Measurements from ENCODE around the gene C10orf53. TPM values are rescaled to one million over a fixed set of nuclear protein-coding genes. Genes with fewer than 3 reads are reported as not detected.

The C10orf53 gene
- total and polyA plus RNA-seq, 2 donors (not counting 1 experiment from before 2014, with no cell fraction given) = not detected

DNA sequence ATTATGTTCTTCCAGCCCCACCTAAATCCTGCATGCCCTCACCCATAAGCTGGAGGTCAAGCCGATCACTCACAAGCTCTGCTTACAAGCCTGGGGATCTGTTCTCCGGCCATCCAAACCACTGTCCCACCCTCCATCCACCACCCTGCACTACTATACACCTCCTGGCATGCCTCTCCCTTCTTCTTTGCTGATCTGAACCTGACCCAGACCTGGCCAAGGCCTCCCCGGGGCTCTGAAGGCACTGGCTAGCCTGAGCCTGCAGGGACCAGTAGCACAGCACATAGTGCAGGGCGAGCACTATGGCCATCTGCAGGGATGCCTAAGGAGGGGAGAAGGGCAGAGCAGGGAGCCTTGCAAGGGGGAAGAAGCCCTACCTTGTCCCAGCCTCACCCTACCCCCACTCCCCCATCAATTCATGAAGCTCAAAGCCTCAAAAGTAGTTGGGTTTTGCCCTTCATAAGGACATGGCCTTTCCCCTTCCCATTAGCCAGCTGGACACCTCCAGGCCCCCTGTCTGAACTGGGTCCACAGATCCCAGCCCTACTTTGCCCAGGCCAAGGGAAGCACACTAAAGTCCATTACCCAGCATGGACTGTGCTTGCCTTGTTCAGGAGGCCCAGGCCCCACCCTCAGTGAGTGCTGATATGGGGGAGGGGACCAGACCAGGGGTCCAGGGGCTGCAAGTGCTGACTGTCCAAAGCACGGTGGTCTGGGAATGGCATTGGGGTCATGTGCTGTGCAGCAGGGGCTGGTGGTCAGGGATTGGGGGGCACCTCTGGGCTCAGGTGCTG lies 36.0 kb upstream of the C10orf53 start:
- Histone ChIP-seq H3K4me2 (ENCODE audit: extremely low read depth, insufficient read depth, low read length) (no peak overlapping the region), H3K27ac (ENCODE audit: insufficient read depth, low read length) (no peak overlapping the region), H3K79me2 (ENCODE audit: control insufficient read depth, insufficient read depth, low read length) (no peaks in the 10 kb centered on the region), H3K36me3 (ENCODE audit: control insufficient read depth, insufficient read depth, low read length) (no peaks in the 10 kb centered on the region), H3K9ac (ENCODE audit: insufficient read depth, low read length) (no peak overlapping the region), H3K27me3 (ENCODE audit: control insufficient read depth, insufficient read depth, low read length) (peaks cover 3% of the 10 kb centered on the region), H2AFZ (ENCODE audit: low read length) (no peak overlapping the region), H3K4me1 (ENCODE audit: control insufficient read depth, extremely low read depth, insufficient read depth, low read length) (no peaks in the 10 kb centered on the region), H3K9me3 (ENCODE audit: control insufficient read depth, insufficient read depth, low read depth, low read length) (no peaks in the 10 kb centered on the region), H3K4me3 (replicated peaks in 1 of 4; ENCODE audit: control extremely low read depth in 1 of 4, insufficient read depth in 1 of 4, low read depth in 3 of 4, low read length in 4 of 4) (no peak overlapping the region), H4K20me1 (ENCODE audit: control insufficient read depth, extremely low read depth, insufficient read depth, low read length) (no peaks in the 10 kb centered on the region)
- DNase-seq (ENCODE audit: low read depth in 2 of 2) = no peak
- TF ChIP-seq, protein P1, sequence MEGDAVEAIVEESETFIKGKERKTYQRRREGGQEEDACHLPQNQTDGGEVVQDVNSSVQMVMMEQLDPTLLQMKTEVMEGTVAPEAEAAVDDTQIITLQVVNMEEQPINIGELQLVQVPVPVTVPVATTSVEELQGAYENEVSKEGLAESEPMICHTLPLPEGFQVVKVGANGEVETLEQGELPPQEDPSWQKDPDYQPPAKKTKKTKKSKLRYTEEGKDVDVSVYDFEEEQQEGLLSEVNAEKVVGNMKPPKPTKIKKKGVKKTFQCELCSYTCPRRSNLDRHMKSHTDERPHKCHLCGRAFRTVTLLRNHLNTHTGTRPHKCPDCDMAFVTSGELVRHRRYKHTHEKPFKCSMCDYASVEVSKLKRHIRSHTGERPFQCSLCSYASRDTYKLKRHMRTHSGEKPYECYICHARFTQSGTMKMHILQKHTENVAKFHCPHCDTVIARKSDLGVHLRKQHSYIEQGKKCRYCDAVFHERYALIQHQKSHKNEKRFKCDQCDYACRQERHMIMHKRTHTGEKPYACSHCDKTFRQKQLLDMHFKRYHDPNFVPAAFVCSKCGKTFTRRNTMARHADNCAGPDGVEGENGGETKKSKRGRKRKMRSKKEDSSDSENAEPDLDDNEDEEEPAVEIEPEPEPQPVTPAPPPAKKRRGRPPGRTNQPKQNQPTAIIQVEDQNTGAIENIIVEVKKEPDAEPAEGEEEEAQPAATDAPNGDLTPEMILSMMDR (conservative IDR thresholded peaks at IDR 0.05 in 1 of 2, IDR thresholded peaks at IDR 0.05 in 1 of 2; ENCODE audit: low read depth in 1 of 2, low read length in 2 of 2) = no peak
- no peak for TF ChIP-seq EZH2 (IDR thresholded peaks at IDR 0.05; ENCODE audit: low read length, missing control alignments)

DNA sequence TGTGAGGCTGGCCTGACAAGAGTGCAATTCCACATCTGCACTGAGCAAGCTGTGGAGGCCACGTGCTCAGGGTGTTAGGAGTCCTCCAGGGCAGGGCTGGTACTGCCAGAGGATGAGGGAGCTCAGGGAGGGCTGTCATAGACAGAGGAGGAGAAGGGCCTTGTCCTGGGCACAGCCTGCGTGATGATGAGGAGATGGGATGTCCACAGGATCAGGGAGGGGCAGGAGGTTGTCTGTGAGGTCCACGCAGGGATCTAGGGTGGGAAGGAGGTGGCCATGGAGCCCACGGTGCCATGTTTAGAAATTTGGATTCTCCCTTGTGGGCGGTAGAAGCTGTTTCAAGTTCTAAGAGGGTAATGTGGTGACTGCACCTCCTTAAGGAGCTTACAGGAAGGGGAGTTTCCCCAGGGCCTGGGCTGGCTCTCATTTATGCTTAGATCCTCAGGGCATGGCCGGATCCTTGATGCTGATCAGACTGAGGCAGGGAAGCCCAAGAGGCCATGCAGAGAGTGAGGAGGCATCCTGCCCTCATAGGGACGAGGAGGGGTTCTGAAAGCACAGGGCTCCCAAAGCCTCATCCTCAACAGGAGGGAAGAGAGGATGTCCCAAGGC lies 35.3 kb upstream of the C10orf53 start:
- Histone ChIP-seq H3K4me3 (replicated peaks in 1 of 4; ENCODE audit: control extremely low read depth in 1 of 4, insufficient read depth in 1 of 4, low read depth in 3 of 4, low read length in 4 of 4) (no peak overlapping the region), H3K27me3 (ENCODE audit: control insufficient read depth, insufficient read depth, low read length) (peaks cover 3% of the 10 kb centered on the region), H3K9ac (ENCODE audit: insufficient read depth, low read length) (no peak overlapping the region), H4K20me1 (ENCODE audit: control insufficient read depth, extremely low read depth, insufficient read depth, low read length) (no peaks in the 10 kb centered on the region), H3K4me2 (ENCODE audit: extremely low read depth, insufficient read depth, low read length) (no peak overlapping the region), H3K9me3 (ENCODE audit: control insufficient read depth, insufficient read depth, low read depth, low read length) (no peaks in the 10 kb centered on the region), H3K36me3 (ENCODE audit: control insufficient read depth, insufficient read depth, low read length) (no peaks in the 10 kb centered on the region), H3K79me2 (ENCODE audit: control insufficient read depth, insufficient read depth, low read length) (no peaks in the 10 kb centered on the region), H3K27ac (ENCODE audit: insufficient read depth, low read length) (no peak overlapping the region), H3K4me1 (ENCODE audit: control insufficient read depth, extremely low read depth, insufficient read depth, low read length) (no peaks in the 10 kb centered on the region), H2AFZ (ENCODE audit: low read length) (no peak overlapping the region)
- DNase-seq (ENCODE audit: low read depth in 2 of 2) = no peak
- TF ChIP-seq, protein P1 (conservative IDR thresholded peaks at IDR 0.05 in 1 of 2, IDR thresholded peaks at IDR 0.05 in 1 of 2; ENCODE audit: low read depth in 1 of 2, low read length in 2 of 2) = no peak
- no peak for TF ChIP-seq EZH2 (IDR thresholded peaks at IDR 0.05; ENCODE audit: low read length, missing control alignments)

- Histone ChIP-seq H2AFZ (ENCODE audit: low read length) (no peak overlapping the region), H3K4me2 (ENCODE audit: extremely low read depth, insufficient read depth, low read length) (no peak overlapping the region), H3K4me1 (ENCODE audit: control insufficient read depth, extremely low read depth, insufficient read depth, low read length) (no peaks in the 10 kb centered on the region), H3K4me3 (replicated peaks in 1 of 4; ENCODE audit: control extremely low read depth in 1 of 4, insufficient read depth in 1 of 4, low read depth in 3 of 4, low read length in 4 of 4) (no peak overlapping the region), H3K27ac (ENCODE audit: insufficient read depth, low read length) (no peak overlapping the region), H3K9me3 (ENCODE audit: control insufficient read depth, insufficient read depth, low read depth, low read length) (no peaks in the 10 kb centered on the region), H3K9ac (ENCODE audit: insufficient read depth, low read length) (no peak overlapping the region), H4K20me1 (ENCODE audit: control insufficient read depth, extremely low read depth, insufficient read depth, low read length) (no peaks in the 10 kb centered on the region), H3K36me3 (ENCODE audit: control insufficient read depth, insufficient read depth, low read length) (no peaks in the 10 kb centered on the region), H3K79me2 (ENCODE audit: control insufficient read depth, insufficient read depth, low read length) (no peaks in the 10 kb centered on the region), H3K27me3 (ENCODE audit: control insufficient read depth, insufficient read depth, low read length) (no peaks in the 10 kb centered on the region)
- no peak for DNase-seq (ENCODE audit: low read depth in 2 of 2)
- TF ChIP-seq, protein P1 (conservative IDR thresholded peaks at IDR 0.05 in 1 of 2, IDR thresholded peaks at IDR 0.05 in 1 of 2; ENCODE audit: low read depth in 1 of 2, low read length in 2 of 2) = no peak
- no peak for TF ChIP-seq EZH2 (IDR thresholded peaks at IDR 0.05; ENCODE audit: low read length, missing control alignments)
Measured at GRCh38 chr10:49645417-49645816, 34.0 kb upstream of the C10orf53 start.
